Prostate gland (tissue), 2 donors: ENCODE measurements around the gene DGCR8. TPM values are rescaled to one million over a fixed set of nuclear protein-coding genes. Genes with fewer than 3 reads are reported as not detected.

Experiments used
- DNase-seq: peaks from one replicate; pipeline ENCODE4 v3.0.0-alpha.2; 2019; ENCODE audit warnings: low spot score
- H3K27ac ChIP-seq, 2 donors: fragments of 200-600 bp; sonication (generic); 2 replicates each; pipeline ENCODE4 v1.5.1; 2017 to 2019
- H3K27me3 ChIP-seq: fragments of 200-600 bp; sonication (generic); replicated peaks from 2 replicates; pipeline ENCODE4 v1.5.1; 2019; ENCODE audit not compliant: insufficient read depth
- H3K36me3 ChIP-seq, 2 donors: fragments of 200-600 bp; sonication (generic); 1 replicate in 1 of 2; 2 replicates in 1 of 2; pipeline versions ENCODE4 v1.5.1 to v1.8.1; 2017 to 2019
- H3K4me1 ChIP-seq: fragments of 200-600 bp; sonication (generic); replicated peaks from 2 replicates; pipeline ENCODE4 v1.5.1; 2019
- H3K4me3 ChIP-seq, 2 donors: fragments of 200-600 bp; sonication (generic); 2 replicates each; pipeline ENCODE4 v1.5.1; 2017 to 2019
- H3K9me3 ChIP-seq: fragments of 200-600 bp; sonication (generic); 2 replicates; pipeline ENCODE4 v1.5.1; 2017
- CTCF ChIP-seq, 4 experiments: fragments of 200-600 bp in 2 of 4; fragments of 450-650 bp in 2 of 4; sonication (generic) in 2 of 4; IDR thresholded peaks; 1 replicate in 3 of 4; 2 replicates in 1 of 4; pipeline ENCODE4 v1.5.1; 2016 to 2019; ENCODE audit warnings: antibody characterized with exemption in 4 of 4, mild to moderate bottlenecking in 2 of 4, moderate library complexity in 2 of 4
- POLR2A ChIP-seq: fragments of 450-650 bp; IDR thresholded peaks from one replicate; pipeline ENCODE4 v1.6.1; 2016; ENCODE audit warnings: antibody characterized with exemption, mild to moderate bottlenecking
- POLR2AphosphoS5 ChIP-seq: sonication (generic); formaldehyde crosslinking; IDR thresholded peaks from one replicate; pipeline ENCODE4 v1.6.1; 2017; ENCODE audit warnings: antibody characterized with exemption
- WGBS: methylation state at CpG from one replicate; pipeline ENCODE4 v1.1.5; 2018; 5-methylcytosine and 5-hydroxymethylcytosine counted together
- intact Hi-C: fragments of 100-400 bp; cut with DNase I; formaldehyde crosslinking; loops from one replicate; pipeline ENCODE4 v1.14.2; 2022
- total RNA-seq, 2 donors: library from RNA; depleted of rRNA; stranded (reverse); fragments of >200 nt; gene quantifications; one replicate each; pipeline ENCODE4 v1.1.0, GENCODE V29; 2016

The DGCR8 gene
- total RNA-seq, 2 donors from 2014 or later, result 20.9 to 47.6 TPM

GRCh38 chr22:20058989-20059770 lies 20.9 kb upstream of the DGCR8 start:
- H3K9me3 ChIP-seq, result no peaks in the 10 kb centered on the region
- WGBS, result 86% methylated on average over 10 of the region's 10 CpGs
- H3K4me1 ChIP-seq, result no peaks in the 10 kb centered on the region
- no peak overlapping the region for H3K4me3 ChIP-seq
- H3K36me3 ChIP-seq, result no peaks in the 10 kb centered on the region
- intact Hi-C loops, result no loop called here
- H3K27me3 ChIP-seq, result no peaks in the 10 kb centered on the region
- no peak for DNase-seq
- TF ChIP-seq CTCF (IDR thresholded peaks at IDR 0.05) (no peak), POLR2A (no peak), POLR2AphosphoS5 (no peak)
- H3K27ac ChIP-seq, result no peak overlapping the region

DNA sequence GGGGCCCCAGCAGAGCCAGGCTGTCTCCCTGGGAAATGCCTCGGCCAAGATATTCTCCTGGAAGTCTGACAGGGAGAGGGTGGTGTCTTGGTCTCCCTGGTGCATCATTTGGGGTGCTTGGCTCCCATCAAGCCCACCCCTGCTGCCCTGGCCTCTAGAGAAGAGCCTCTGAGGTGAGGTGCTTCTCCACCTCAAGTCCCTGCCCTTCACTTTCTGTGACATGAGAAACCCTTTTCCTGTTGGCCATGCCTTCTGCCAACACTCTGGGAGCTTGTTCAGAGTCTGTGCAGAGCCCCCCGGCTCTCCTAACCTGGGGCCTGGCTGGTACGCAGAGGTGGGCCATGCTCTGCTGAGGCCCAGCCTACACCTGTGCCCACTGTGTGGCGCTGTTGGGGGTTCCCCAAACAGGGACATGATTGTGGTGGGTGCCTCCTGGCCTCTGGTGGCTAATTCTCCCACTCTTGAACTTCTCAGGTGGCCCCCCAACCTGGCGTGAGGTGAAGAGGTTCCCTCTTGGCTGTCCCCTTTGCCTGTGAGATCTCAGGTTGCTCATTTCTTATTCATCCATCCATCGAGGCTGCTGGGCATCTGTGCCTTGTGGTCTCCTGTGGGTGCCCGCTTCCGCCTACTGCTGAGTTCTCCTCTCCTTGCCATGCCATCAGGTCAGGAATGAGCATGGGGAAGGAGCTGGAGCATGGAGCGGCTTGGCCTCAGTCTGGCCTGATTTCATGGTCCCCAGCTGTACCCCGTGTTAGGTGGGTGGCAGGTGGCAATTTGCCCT lies 19.2 kb upstream of the DGCR8 start:
- Histone ChIP-seq H3K36me3 (no peaks in the 10 kb centered on the region), H3K27ac (no peak overlapping the region), H3K9me3 (no peaks in the 10 kb centered on the region), H3K4me3 (no peak overlapping the region), H3K4me1 (no peaks in the 10 kb centered on the region), H3K27me3 (no peaks in the 10 kb centered on the region)
- TF ChIP-seq POLR2A (no peak), POLR2AphosphoS5 (no peak), CTCF (IDR thresholded peaks at IDR 0.05) (no peak)
- DNase-seq, result no peak
- WGBS, result 87% methylated on average over 10 of the region's 10 CpGs
- intact Hi-C loops, result no loop called here

GRCh38 chr22:20061481-20061861 lies 18.6 kb upstream of the DGCR8 start:
- TF ChIP-seq POLR2AphosphoS5 (no peak), POLR2A (no peak), CTCF (IDR thresholded peaks at IDR 0.05) (no peak)
- Histone ChIP-seq H3K27me3 (no peaks in the 10 kb centered on the region), H3K36me3 (no peaks in the 10 kb centered on the region), H3K9me3 (no peaks in the 10 kb centered on the region), H3K4me3 (no peak overlapping the region), H3K4me1 (no peaks in the 10 kb centered on the region), H3K27ac (no peak overlapping the region)
- intact Hi-C loops, result no loop called here
- no peak for DNase-seq
- 93% methylated on average over 11 of the region's 11 CpGs for WGBS

GRCh38 chr22:20062043-20062765 lies 17.8 kb upstream of the DGCR8 start:
- WGBS, result 96% methylated on average over 16 of the region's 18 CpGs
- no peaks in the 10 kb centered on the region for H3K4me1 ChIP-seq
- H3K36me3 ChIP-seq, result no peaks in the 10 kb centered on the region
- H3K9me3 ChIP-seq, result no peaks in the 10 kb centered on the region
- H3K27ac ChIP-seq, result no peak overlapping the region
- intact Hi-C loops, result no loop called here
- DNase-seq, result no peak
- H3K27me3 ChIP-seq, result no peaks in the 10 kb centered on the region
- H3K4me3 ChIP-seq, result no peak overlapping the region
- no peak for TF ChIP-seq POLR2AphosphoS5
- no peak for TF ChIP-seq POLR2A
- no peak for TF ChIP-seq CTCF (IDR thresholded peaks at IDR 0.05)
